NCI-H748 (cell line): Measurements from ENCODE around the gene PFAS.
A peak's percentile ranks its signal among the peaks of the same experiment; 100 is the strongest.
"Not testable (repeated sequence)": the region's sequence is repeated elsewhere in the genome, so short reads cannot be mapped to it uniquely, and the experiment has no call there.

Experiments used
- DNase-seq: peaks from one replicate; lab custom pipeline; 2025; ENCODE audit not compliant: unreplicated experiment; lab: John Stamatoyannopoulos, UW

PFAS gene, protein sequence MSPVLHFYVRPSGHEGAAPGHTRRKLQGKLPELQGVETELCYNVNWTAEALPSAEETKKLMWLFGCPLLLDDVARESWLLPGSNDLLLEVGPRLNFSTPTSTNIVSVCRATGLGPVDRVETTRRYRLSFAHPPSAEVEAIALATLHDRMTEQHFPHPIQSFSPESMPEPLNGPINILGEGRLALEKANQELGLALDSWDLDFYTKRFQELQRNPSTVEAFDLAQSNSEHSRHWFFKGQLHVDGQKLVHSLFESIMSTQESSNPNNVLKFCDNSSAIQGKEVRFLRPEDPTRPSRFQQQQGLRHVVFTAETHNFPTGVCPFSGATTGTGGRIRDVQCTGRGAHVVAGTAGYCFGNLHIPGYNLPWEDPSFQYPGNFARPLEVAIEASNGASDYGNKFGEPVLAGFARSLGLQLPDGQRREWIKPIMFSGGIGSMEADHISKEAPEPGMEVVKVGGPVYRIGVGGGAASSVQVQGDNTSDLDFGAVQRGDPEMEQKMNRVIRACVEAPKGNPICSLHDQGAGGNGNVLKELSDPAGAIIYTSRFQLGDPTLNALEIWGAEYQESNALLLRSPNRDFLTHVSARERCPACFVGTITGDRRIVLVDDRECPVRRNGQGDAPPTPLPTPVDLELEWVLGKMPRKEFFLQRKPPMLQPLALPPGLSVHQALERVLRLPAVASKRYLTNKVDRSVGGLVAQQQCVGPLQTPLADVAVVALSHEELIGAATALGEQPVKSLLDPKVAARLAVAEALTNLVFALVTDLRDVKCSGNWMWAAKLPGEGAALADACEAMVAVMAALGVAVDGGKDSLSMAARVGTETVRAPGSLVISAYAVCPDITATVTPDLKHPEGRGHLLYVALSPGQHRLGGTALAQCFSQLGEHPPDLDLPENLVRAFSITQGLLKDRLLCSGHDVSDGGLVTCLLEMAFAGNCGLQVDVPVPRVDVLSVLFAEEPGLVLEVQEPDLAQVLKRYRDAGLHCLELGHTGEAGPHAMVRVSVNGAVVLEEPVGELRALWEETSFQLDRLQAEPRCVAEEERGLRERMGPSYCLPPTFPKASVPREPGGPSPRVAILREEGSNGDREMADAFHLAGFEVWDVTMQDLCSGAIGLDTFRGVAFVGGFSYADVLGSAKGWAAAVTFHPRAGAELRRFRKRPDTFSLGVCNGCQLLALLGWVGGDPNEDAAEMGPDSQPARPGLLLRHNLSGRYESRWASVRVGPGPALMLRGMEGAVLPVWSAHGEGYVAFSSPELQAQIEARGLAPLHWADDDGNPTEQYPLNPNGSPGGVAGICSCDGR (N-terminal part only)

DNA sequence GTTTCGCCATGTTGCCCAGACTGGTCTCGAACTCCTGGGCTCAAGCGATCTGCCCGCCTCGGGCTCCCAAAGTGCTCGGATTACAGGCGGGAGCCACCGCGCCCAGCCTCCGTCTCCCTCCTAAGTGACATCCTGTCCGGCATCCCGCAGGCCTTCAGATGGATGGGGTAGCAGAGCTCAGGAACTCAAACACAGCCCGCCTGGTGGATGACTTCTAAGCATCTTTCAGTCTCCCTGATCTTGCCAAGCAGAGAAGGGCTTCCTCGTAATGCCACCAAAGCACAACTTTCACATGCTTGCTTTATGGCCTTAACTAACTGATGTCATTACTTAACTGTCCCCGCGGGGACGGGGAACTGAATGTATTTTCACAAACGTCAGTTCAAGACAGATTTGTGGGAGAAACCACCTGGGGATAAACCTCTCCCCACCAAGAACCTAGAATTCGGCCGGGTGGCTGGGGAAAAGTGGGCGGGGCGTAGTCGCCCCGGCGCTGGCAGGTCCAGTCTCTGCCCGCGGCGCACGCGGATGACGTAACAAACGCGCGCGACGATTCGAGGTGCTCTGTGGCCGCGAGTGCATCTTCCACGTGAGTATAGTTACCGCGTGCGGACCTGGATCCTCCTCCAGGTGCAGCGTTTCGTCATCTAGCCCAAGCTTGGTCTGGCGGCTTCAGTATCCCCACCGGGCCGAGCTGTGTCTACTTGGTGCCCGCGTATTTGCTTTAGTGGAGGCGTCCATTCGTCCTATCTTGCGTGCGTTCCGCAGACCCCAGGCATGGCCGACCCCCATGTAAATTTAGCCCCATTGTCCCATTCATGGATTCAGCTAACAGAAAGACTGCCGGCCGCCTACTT lies at the start of gene PFAS:
Gene PFAS, plus strand, starts transcription at position 539 of the 857 bp plus-strand sequence. CDS start 4,649 bp downstream, outside the sequence.
- peak; percentile 99 for DNase-seq

DNA sequence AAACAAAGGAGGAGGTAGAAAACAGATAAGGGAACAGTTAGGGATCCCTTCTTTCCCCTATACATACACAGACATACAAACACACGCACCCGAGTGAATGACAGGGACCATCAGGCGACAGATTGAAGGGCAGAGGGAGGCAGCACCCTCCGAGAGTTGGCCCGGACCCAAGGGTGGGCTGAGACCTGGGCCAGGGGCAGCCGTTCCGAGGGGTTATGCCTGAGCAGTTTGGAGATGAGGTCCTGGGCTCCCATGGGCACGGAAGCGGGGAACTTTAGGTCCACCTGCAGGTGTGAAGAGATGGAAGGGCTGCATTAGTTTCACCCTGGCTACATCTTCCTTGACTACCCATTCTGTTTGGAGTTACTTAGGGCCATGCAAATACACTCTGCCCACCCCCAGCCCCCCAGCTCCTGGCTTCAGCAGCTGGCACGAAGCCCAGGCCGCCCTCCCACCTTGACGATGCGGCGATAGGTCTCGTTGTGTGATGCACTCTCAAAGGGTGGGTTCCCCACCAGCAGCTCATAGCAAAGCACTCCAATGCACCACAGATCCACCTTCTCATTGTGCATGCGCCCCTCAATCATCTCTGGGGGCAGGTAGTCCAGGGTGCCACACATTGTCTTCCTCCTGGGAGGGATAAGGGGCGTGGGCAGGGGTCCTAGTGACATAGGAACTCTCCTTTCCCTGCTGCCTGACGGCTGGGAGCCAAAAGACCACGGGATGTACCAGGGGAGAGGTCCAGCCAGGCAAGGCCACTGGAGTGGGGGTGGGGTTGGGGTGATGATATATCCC lies 44.1 kb upstream of the PFAS start:
- no peak for DNase-seq

DNA sequence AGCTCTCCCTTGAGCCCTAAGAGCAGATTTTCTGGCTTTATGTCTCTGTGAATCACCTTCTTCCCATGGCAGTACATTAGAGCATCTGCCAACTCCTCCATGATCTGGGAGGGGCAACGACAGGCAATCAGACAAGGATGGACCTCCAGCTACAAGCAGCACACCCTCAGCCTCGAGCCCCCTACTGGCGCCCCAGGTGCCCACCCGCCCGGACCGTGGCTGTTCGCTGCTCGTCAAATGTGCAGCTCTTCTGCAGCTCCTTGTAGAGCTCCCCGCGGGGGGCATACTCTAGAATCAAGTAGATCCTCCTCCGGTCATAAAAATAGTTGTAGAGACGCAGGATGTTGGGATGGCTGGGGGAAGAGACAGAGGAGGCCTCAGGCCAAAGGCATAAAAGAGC lies 42.6 kb upstream of the PFAS start:
- DNase-seq: no peak

DNA sequence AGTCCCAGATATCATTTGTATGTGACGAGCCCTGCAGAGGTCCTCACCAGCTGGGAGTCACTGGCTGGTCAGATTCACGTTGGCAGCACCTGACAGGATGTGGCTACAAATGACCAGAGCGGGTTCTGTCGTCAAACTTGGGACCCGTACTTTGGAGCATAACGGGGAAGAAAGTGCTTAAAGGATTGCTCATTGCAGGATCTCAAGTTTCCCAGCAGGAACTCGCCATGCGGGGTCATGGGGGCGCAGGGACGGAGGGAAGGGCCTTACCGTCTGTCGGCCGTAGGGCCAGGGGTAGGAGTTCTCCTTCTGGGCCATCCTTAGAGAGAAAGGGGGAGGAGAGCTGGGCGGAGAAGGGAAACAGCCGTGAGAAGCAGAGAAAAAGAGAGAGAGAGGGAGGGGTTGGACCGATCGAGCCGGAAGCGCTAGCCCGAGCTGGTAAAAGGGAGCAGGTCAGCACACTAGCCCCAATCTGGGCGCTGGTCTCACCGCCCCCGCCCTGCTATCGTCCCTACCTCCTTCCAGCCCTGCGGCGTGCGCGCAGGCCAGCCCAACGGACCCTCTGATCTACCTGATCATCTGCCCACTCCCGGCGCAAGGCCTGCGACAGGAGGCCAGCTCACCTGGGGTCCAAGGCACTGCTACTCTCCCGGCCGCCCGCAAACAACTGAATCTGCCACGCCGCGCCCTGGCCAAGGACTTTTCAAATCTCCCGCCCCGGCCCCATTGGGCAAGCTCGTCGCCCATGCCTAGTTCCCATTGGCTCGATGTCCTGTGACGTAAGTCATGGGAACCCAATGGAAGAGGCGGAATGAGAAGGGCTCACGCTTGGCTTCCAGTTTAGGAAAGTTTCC lies 39.0 kb upstream of the PFAS start, which contains the start of gene AURKB:
Gene AURKB, minus strand, starts transcription at position 669 of the 854 bp plus-strand sequence. Its CDS starts 351 bp downstream, at position 318.
- DNase-seq: peak; percentile 99

DNA sequence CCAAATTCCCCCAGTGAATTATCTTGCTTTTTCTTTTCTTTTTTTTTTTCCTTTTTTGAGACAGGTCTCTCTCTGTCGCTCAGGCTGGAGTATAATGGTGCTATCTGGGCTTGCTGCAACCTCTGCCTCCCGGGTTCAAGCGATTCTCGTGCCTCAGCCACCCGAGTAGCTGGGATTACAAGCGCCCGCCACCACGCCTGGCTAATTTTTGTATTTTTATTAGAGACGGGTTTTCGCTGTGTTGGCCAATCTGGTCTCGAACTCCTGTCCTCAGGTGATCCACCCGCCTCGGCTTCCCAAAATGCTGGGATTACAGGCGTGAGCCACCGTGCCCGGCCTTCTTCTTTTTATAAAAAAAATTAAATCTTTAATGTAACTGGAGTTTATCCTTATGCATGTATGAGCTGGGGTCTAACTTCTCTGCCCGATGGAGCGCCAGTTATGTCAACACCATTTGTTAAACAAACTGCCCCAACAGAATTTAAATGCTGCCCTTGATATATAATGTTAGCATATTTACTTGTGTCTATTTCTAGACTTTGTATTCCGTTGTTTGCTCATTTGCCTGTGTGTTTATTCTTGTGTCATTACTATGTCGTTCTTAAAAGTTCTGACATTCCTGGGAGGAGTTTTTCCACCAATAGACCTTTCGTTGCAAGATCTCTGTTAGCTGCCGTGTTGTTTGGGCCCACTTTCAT lies 38.2 kb upstream of the PFAS start:
- DNase-seq: peak; percentile 62

DNA sequence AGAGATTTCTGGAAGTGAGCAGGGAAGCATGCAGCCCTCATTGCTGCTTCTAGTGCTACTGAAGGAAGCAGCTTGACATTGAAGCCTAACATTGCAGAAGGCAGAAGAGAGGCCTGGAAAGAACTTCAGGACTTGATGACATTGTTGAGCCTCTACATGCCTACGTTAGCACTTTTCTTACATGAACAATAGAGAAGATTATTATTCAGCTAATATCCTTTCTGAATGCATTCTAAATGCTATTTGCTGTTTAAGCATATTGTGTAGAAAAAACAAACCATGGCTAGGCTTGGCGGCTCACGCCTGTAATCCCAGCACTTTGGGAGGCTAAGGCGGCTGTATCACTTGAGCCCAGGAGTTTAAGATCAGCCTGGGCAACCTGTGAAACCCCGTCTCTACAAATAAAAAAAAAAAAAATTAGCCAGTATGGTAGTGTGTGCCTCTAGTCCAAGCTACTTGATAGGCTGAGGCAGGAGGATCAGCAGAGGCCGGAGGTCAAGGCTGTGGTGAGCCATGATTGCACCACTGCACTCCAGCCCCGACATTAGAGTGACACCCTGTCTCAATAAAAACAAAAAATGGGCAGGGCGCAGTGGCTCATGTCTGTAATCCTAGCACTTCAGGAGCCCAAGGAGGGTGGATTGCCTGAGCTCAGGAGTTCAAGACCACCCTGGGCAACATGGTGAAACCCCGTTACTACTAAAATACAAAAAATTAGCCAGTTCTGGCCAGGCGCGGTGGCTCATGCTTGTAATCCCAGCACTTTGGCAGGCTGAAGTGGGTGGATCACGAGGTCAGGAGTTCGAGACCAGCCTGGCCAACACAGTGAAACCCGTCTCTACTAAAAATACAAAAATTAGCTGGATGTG lies 36.5 kb upstream of the PFAS start:
- no peak for DNase-seq

DNA sequence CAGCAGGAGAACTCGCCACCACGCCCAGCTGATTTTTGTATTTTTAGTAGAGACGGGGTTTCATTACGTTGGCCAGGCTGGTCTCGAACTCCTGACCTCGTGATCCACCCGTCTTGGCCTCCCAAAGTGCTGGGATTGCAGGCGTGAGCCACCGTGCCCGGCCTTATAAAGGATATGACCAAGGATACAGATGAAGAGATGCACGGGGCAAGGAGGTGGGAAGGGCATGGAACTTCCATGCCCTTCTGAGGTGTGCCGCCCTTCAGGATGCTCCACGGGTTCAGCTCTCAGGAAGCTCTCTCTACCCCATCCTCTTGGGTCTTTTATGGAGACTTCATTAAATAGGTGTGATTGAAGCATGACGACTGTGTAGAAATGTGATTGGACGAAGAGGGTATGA lies 35.1 kb upstream of the PFAS start:
- DNase-seq: not testable (repeated sequence)

DNA sequence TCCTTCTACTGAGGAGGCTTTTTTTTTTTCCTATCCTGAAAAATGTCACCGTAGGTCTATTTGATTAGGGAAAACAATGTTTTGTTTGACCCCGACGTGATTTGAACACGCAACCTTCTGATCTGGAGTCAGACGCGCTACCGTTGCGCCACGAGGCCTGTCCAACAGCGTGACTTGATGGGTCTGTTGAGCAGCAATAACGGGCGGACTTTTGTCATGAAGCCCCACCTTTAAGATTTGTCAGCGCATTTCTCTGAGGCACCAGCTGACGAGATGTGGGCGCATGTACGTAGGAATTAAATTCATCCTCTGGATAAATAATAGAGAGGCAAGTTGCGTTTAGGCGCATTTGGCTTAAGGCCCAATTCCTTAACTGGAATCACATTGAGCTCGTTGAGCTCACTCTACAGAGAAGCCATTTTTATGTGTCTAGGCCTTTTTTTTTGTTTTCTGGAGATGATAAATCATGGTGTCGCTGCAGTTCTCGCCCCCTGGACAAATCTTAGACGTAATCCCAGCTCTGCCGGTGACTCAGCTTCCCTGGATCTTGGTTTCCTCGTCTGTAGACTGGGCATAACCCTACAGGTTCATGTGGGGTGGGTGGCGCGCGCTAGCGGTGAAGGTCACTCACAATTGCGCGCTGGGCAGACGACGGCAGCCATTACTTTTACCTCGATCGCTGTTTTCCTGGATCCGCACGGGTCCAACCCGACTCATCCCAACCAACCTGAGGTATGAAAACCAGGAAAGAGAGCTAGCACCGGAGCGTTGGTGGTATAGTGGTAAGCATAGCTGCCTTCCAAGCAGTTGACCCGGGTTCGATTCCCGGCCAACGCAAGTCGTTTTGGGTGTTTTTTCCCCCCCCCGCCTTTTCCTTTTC lies 28.1 kb upstream of the PFAS start:
- DNase-seq: peak; percentile 95

DNA sequence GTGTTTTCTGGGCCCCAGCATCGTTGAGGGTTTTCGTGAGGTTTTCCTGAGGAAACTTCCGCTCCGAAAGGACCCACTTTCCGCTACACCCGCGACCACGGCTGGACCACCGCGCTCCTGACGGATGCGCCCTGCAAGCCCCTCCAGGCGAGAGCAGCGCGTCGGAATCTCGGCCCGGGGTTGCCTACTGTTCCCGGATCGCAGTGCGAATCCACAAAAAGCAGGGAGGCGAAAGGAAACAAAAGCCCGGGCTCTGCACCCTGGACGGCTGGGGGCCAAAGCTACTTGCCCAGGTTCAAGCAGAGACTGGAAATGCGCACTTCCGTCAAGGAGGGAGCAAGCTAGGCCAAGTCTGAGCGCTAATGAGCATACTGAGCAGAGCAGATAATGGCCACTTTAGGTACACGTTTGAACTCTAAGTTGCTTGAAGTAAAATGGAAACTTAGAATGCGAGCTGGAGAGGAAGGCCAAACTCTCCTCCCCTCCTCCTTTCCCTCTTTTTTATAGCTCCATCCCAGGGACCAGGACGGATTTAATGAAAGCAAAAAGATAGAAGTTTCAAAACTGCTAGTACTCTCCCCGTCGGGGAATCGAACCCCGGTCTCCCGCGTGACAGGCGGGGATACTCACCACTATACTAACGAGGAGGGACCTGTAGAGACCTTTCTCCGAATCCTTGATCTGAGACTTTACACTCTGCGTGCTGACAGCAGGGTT lies 27.3 kb upstream of the PFAS start:
- DNase-seq: peak; percentile 94

DNA sequence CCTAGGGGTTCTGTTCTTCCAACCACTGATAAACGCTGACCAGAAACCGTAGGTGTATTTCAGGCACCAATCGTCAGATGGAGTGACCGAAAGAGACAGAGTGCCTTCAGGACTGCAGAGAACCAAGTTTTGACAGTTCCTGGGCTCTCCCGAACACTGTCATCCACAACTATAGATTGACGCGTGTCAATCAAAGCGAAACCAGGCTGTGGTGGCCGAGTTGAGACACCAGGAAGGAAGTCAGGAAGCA lies 26.8 kb upstream of the PFAS start:
- peak; percentile 94 for DNase-seq

DNA sequence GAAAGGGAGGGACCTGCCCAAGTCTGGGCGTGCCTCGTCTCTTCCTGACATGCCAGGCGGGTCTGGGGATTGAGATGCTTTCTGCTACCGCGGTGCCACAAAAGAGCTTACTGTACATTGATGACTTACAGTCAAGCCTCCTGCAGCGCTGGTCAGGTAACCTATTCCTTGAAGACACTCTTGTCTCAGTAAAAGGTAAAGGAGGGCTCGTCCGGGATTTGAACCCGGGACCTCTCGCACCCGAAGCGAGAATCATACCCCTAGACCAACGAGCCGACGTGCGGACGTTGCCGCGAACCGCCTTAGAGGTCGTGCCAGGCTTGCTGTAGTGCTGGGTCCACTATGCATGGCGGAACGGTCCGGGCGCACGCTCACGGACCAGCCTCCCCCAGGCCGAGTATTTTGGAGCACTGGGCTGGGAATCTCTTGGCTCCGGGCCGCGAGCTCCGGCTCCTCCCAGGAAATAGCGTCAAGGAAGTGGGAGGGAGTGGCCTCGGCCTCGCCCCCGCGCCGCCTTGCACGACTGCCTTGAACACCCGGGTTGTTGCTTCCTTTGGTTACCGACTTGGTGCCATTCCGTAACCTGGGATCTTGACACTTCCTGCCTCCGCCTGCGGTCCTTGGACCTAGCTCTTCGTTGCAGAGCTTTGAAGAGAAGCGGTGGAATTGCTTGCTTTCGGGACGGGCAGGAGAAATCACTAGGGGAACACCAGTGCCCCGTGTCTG lies 26.3 kb upstream of the PFAS start:
- peak; percentile 90 for DNase-seq

DNA sequence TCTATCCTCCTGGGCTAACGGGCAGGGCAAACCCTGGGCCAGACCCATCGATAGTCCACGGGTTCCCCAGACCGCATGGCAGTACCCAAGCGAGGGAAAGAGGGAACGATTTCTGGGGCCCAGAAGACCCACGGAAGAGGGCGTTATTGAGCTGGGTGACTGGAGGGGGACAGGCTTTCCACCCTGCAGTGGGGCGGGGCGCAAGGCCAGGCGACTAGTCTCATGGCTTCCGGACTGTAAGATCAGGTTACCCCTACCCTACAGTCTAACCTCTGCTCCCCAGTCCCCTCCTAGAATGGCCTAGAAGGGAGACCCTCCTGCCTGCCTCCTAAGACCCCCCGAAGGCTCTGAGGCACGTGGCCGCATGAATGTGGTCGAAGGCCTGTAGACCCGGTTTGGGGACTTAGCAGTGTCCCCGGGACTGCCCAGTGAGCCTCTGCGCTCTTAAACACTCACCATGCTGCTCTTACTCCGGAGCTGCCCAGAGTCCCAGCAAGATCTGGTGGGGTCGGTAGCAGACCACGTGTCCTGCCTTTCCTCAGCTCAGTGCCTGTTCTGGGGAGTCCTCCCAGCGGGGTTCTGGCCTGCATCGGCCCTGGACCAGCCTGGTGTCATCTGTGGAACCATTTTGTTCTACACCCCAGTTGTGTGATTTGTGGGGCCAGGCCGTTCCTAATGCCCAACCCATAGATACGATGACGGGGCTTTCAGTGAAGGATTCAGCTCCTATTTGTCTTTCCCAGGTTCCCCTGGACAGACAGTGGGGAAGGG lies 25.5 kb upstream of the PFAS start:
- peak; percentile 82 for DNase-seq

DNA sequence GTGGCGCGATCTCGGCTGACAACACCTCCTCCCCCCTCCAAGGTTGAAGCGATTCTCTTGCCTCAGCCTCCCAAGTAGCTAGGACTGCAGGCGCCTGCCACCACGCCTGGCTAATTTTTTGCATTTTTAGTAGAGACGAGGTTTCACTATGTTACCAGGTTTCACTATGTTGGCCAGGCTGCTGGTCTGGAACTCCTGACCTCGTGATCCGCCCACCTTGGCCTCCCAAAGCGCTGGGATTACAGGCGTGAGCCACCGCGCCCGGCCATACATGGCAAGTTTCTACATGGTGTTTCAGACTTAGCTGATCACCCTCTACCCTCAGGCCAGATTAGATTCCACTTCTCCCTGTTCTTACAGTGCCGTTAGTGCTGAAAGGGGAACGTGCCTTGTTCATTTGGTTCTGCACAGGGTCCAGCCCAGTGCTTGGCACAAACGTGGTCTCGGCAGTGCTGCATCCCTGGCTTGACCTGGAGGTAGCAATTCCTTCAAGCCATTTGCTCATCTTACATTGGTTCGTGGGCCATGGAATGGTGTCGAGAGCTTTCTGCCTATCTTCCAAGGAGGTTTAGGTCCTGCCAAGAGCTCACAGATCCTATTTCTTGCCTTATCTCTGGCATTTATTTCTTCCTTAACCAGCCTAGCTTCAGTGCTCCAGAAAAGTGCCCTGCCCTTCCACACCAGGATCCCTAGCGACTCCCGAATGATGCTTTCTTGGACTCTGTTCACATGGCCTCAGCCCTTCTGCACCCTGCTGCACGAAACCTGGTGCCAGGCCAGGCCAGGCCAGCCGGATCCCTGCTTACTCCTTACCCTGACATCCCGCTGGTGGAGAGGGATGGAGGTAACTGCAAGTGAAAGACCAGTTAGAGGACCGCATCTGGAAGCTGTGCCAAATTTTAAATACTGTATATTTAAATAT lies 23.9 kb upstream of the PFAS start:
- no peak for DNase-seq
